B cell (primary cell): ENCODE data around the gene EYS.

ENCODE experiments used
- EZH2 ChIP-seq: IDR thresholded peaks from 2 replicates; pipeline ENCODE4 v1.6.1; 2012; ENCODE audit warnings: borderline replicate concordance, low read depth, mild to moderate bottlenecking, moderate library complexity, low read length; ENCODE audit not compliant: insufficient read depth, poor library complexity, severe bottlenecking
- TF ChIP-seq, protein P1 (sequence below): fragments of 200-600 bp; IDR thresholded peaks from one replicate; pipeline ENCODE4 v1.8.0; 2022; ENCODE audit warnings: antibody characterized with exemption, mild to moderate bottlenecking

DNA sequence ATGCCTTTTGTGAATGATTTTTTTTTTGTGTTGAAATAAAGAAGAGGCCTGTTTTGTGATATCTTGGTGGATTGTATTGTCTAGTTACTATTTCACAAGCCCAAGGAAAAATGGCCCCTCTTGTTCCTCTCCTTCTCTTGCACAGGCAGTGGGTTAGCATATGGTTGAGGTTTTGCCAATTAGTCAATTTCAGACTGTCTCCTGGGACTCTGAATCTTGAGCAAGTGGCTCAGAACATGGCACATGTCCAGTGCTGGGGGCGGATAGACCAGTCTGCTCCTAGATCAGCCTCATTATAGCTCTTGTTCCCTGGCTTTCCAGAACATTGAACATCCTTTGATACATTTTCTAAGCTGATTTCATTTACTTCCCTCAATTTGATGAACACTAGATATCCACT, 1482.2 kb downstream of the EYS start:
- no peak for TF ChIP-seq EZH2
- TF ChIP-seq, protein P1, sequence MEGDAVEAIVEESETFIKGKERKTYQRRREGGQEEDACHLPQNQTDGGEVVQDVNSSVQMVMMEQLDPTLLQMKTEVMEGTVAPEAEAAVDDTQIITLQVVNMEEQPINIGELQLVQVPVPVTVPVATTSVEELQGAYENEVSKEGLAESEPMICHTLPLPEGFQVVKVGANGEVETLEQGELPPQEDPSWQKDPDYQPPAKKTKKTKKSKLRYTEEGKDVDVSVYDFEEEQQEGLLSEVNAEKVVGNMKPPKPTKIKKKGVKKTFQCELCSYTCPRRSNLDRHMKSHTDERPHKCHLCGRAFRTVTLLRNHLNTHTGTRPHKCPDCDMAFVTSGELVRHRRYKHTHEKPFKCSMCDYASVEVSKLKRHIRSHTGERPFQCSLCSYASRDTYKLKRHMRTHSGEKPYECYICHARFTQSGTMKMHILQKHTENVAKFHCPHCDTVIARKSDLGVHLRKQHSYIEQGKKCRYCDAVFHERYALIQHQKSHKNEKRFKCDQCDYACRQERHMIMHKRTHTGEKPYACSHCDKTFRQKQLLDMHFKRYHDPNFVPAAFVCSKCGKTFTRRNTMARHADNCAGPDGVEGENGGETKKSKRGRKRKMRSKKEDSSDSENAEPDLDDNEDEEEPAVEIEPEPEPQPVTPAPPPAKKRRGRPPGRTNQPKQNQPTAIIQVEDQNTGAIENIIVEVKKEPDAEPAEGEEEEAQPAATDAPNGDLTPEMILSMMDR: no peak
